Measurements from ENCODE around the gene P2RY8. TPM values are rescaled to one million over a fixed set of nuclear protein-coding genes. Genes with fewer than 3 reads are reported as not detected.

Gene P2RY8
- total RNA-seq, 3 donors from 2014 or later, result 14.4 to 22.2 (median 18.4) TPM

DNA sequence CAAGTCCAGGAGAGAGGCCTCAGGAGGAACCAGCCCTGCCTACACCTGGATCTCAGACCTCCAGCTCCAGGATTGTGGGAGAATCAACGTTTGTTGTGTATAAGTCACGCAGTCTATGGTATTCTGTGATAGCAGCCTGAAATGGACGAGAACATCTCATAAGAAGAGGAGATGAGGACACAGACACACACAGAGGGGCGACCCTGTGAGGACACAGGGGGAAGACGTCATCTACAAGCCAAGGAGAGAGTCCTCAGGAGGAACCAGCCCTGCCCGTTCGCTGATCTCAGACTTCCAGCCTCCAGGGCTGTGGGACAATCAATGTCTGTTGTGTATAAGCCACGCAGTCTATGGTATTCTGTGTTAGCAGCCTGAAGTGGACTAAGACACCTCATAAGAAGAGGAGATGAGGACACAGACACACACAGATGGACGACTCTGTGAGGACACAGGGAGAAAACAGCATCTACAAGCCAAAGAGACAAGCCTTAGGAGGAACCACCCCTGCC, 20.3 kb downstream of the P2RY8 start:
- peaks cover 48% of the 10 kb centered on the region for H3K36me3 Mint-ChIP-seq (ENCODE audit: insufficient read depth)
- peaks cover 7% of the 10 kb centered on the region for H3K9me3 Mint-ChIP-seq
- DNase-seq, result no peak
- ATAC-seq, result no peak
- peaks cover 55% of the 10 kb centered on the region for H3K4me1 Mint-ChIP-seq (ENCODE audit: low read depth)
- H3K27me3 Mint-ChIP-seq (ENCODE audit: low read depth), result no peaks in the 10 kb centered on the region
- H3K4me3 Mint-ChIP-seq, result no peak overlapping the region

GRCh38 chrX:1511829-1512228, 25.2 kb downstream of the P2RY8 start:
- Mint-ChIP-seq H3K4me3 (no peak overlapping the region), H3K36me3 (ENCODE audit: insufficient read depth) (peaks cover 36% of the 10 kb centered on the region), H3K9me3 (peaks cover 7% of the 10 kb centered on the region), H3K4me1 (ENCODE audit: low read depth) (peaks cover 19% of the 10 kb centered on the region), H3K27me3 (ENCODE audit: low read depth) (no peaks in the 10 kb centered on the region)
- no peak for DNase-seq
- ATAC-seq, result no peak

DNA sequence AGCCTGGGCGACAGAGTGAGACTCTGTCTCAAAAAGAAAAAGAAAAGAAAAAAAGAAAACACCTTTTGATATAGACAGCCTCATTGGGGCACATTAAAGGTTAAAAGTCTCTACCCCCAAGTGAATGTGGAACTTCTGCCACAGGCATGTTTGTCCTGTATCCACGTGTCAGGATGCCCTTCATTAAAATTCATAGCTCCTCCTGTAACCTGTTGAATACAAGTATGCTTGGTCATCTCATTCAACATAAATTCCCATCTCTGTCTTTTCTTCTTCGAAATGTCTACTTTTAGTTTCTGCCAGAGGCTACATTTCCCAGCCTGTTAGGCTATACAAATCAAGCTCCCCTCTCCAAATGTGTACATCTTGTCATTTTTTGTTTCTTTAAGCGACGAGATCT, 25.8 kb downstream of the P2RY8 start:
- Mint-ChIP-seq H3K27me3 (ENCODE audit: low read depth) (no peaks in the 10 kb centered on the region), H3K9me3 (peaks cover 7% of the 10 kb centered on the region), H3K4me3 (no peak overlapping the region), H3K36me3 (ENCODE audit: insufficient read depth) (peaks cover 30% of the 10 kb centered on the region), H3K4me1 (ENCODE audit: low read depth) (peaks cover 15% of the 10 kb centered on the region)
- ATAC-seq (no peak), DNase-seq (no peak)

DNA sequence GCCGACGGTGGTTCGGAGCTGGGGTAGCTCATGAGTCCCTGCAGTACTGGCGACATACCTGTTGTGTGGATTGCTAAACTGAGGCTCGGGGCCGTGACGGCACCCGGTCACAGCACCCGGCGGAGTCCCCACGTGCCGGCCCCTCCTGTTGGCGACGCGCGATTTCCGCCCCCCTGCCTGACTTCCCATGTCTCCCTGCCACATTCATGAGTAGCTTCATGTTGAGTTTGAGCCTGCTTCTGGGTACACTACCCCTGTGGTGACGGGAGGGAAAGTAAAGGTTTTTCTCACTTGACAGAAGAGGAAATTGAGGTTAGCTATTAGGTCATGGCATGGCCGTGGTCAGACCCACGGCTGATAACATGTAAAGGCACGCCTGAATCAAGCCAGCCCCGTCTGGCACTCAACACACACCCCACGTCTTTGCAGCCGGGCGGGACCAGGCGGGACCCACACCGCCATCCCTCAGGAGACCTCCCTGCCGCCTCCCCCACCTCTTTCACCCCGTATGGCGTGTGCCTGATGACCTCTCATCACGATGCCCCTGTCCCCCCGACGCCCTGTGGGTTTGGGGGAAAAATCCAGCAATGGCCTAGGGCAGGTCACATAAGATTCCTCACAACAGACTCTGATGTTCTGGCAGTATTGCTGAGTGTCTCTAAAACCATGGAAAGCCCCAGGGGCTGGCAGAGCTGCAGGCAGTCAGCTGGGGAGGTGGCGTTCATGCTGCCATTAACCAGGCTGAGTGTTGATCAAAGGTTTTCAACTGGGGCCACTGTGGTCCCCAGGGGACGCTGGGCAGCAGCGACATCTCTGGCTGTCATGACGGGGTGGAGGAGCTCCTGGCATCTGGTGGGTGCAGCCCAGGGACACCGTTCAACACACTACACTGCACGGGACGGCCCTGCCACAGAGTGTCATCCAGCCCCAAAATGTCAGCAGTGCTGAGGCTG, 29.2 kb downstream of the P2RY8 start:
- Mint-ChIP-seq H3K4me1 (ENCODE audit: low read depth) (peaks cover 31% of the 10 kb centered on the region), H3K27me3 (ENCODE audit: low read depth) (no peaks in the 10 kb centered on the region), H3K36me3 (ENCODE audit: insufficient read depth) (peaks cover 19% of the 10 kb centered on the region), H3K4me3 (peak overlapping the region; percentile 2), H3K9me3 (no peaks in the 10 kb centered on the region)
- peak; percentile 45 to 62 for ATAC-seq
- no peak for DNase-seq

DNA sequence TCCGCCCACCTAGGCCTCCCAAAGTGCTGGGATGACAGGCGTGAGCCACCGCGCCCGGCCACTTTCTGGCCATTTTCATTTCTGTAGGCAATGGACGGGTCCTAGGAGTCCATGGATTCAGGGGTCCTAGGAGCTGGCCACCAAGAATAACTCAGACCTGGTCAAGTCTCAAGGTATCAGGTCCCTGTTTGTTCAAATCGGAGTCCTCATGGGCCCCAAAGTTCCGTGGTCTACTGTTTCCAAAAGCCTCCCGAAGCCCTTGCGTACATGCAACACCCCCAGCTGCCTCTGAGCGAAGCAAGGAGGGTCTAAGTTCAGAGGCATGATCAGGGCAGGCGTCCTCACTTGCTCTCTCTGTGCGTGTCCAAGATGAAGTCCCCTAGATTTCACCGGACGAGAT, 30.1 kb downstream of the P2RY8 start:
- DNase-seq (no peak), ATAC-seq (no peak)
- no peaks in the 10 kb centered on the region for H3K9me3 Mint-ChIP-seq
- peaks cover 14% of the 10 kb centered on the region for H3K36me3 Mint-ChIP-seq (ENCODE audit: insufficient read depth)
- H3K4me1 Mint-ChIP-seq (ENCODE audit: low read depth), result peaks cover 40% of the 10 kb centered on the region
- H3K4me3 Mint-ChIP-seq, result no peak overlapping the region
- H3K27me3 Mint-ChIP-seq (ENCODE audit: low read depth), result no peaks in the 10 kb centered on the region

DNA sequence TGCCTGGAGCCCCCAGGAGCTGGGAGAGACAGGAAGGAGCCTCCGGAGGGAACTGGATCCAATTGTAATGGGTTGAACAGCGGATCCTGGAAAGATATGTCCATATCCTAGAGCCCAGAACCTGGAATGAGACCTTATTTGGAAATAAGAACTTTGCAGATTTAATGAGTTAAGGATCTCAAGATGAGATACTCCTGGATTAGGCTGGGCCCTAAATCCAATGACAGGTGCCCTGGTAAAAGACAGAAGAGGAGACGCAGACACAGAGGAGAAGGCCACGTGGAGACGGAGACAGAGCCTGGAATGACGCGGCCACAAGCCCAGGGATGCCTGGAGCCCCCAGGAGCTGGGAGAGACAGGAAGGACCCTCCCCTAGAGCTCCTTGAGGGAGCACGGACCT, 34.1 kb downstream of the P2RY8 start:
- Mint-ChIP-seq H3K36me3 (ENCODE audit: insufficient read depth) (peaks cover 4% of the 10 kb centered on the region), H3K4me1 (ENCODE audit: low read depth) (peaks cover 36% of the 10 kb centered on the region), H3K9me3 (no peaks in the 10 kb centered on the region), H3K4me3 (no peak overlapping the region), H3K27me3 (ENCODE audit: low read depth) (no peaks in the 10 kb centered on the region)
- DNase-seq (no peak), ATAC-seq (no peak)

DNA sequence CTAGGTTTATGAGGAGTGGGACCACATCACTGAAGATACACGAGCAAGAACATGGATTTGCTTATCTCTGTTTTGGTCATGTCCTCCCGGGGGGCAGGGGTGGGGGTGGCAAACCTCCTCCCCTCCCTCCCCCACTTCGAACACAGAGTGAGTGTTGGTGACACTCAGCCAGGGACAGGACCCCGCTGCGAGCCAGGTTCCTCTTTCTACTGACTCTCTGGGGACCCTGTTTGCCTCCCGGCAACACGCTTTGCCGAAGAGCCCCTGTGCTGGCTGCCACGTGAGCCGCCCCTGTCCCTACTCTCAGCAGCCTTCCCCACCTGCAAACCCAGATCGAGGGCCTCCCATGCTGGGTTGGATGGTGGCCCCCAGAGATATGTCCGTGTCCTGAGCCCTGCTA, 34.7 kb downstream of the P2RY8 start:
- H3K36me3 Mint-ChIP-seq (ENCODE audit: insufficient read depth), result peaks cover 6% of the 10 kb centered on the region
- DNase-seq (no peak), ATAC-seq (peak in 1 of 2 donors; percentile 19)

DNA sequence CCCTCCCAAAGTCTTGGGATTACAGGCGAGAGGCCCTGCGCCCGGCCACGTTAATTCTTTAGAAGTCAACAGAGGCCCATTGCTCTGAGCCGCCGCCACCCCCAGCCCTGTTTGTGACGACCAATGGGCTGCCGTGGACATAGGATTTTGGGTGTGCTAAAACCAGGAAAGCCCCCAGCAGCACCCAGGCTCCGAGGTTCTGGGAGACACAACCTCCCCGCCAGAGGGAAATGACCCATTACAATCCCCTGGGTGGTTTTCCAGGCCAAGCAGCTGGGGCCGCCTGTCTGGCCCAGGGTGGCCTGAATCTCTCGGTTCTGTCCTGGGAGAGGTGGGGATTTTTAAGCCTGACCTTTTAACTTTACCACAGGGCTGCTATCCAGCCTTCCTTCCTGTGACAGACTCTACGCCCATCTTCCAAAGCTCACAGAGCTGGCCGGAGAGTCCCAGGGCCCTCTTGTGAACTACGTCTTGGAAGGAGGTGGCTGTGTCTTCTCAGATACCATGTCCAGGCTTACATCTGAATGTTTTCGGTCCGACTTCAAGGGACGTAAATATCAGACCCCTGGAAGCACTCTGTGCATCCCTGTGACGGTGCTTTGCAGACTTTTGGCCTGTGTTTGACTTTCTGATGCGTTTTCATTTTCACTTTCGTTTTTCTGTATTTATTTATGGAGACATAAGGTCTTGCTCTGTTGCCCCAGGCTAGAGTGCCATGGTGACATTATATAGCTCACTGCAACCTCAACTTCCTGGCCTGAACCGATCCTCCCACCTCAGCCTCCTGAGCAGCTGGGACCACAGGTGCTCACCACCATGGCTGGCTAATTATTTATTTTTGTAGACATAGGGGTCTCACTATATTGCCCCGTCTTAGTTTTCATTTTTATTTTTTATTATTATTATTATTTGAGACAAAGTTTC, 36.0 kb downstream of the P2RY8 start:
- no peak for DNase-seq
- no peaks in the 10 kb centered on the region for H3K9me3 Mint-ChIP-seq
- peak overlapping the region; percentile 43 for H3K4me3 Mint-ChIP-seq
- peaks cover 36% of the 10 kb centered on the region for H3K4me1 Mint-ChIP-seq (ENCODE audit: low read depth)
- no peaks in the 10 kb centered on the region for H3K27me3 Mint-ChIP-seq (ENCODE audit: low read depth)
- ATAC-seq, result peak; percentile 70 to 71
- H3K36me3 Mint-ChIP-seq (ENCODE audit: insufficient read depth), result peaks cover 9% of the 10 kb centered on the region

More for the DNA sequence above, 34.7 kb downstream of the P2RY8 start:
- no peaks in the 10 kb centered on the region for H3K9me3 Mint-ChIP-seq
- no peaks in the 10 kb centered on the region for H3K27me3 Mint-ChIP-seq (ENCODE audit: low read depth)
- no peak overlapping the region for H3K4me3 Mint-ChIP-seq
- H3K4me1 Mint-ChIP-seq (ENCODE audit: low read depth), result peaks cover 36% of the 10 kb centered on the region

GRCh38 chrX:1496076-1496475, 40.9 kb downstream of the P2RY8 start:
- Mint-ChIP-seq H3K36me3 (ENCODE audit: insufficient read depth) (peaks cover 21% of the 10 kb centered on the region), H3K27me3 (ENCODE audit: low read depth) (no peaks in the 10 kb centered on the region), H3K4me3 (no peak overlapping the region), H3K9me3 (no peaks in the 10 kb centered on the region), H3K4me1 (ENCODE audit: low read depth) (peaks cover 26% of the 10 kb centered on the region)
- DNase-seq (no peak), ATAC-seq (no peak)

GRCh38 chrX:1493877-1494510, 43.0 kb downstream of the P2RY8 start:
- DNase-seq, result no peak
- Mint-ChIP-seq H3K4me3 (no peak overlapping the region), H3K4me1 (ENCODE audit: low read depth) (peaks cover 23% of the 10 kb centered on the region), H3K36me3 (ENCODE audit: insufficient read depth) (peaks cover 26% of the 10 kb centered on the region), H3K27me3 (ENCODE audit: low read depth) (no peaks in the 10 kb centered on the region), H3K9me3 (no peaks in the 10 kb centered on the region)
- peak; percentile 30 to 37 for ATAC-seq

GRCh38 chrX:1493412-1493811, 43.6 kb downstream of the P2RY8 start:
- no peak for DNase-seq
- ATAC-seq, result no peak

DNA sequence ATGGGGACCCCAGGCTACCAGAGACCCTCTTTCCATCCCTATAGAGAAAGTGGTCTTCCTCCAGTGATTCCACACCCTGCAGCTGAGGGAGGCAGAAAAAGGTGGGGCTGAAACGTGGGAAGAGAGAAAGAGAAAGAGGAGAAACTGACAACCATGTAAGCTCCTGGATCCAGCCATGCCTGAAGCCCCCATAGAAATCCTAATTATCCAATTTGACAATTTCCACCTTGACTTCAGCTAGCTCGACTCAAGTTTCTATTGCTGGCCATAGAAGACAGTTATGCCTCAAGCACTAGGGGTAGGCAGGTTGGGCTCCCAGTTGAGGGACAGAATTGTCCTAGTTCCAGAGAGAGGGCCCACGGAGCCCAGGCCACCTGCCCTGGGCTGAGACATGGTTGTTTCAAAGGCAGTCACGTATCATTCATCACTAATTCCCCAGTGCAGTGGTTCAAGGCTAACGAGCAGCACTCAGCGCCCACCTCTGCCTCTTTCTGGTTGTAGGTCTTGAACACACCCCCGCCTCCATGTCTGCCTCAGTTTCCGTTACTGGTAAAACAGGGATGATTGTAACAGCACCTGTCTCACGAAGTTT, 44.5 kb downstream of the P2RY8 start:
- peak in 1 of 2 donors; percentile 15 for ATAC-seq
- Mint-ChIP-seq H3K4me3 (no peak overlapping the region), H3K9me3 (no peaks in the 10 kb centered on the region), H3K36me3 (ENCODE audit: insufficient read depth) (peaks cover 25% of the 10 kb centered on the region), H3K4me1 (ENCODE audit: low read depth) (peaks cover 23% of the 10 kb centered on the region), H3K27me3 (ENCODE audit: low read depth) (no peaks in the 10 kb centered on the region)
- DNase-seq, result no peak

More at GRCh38 chrX:1493412-1493811, 43.6 kb downstream of the P2RY8 start:
- Mint-ChIP-seq H3K36me3 (ENCODE audit: insufficient read depth) (peaks cover 27% of the 10 kb centered on the region), H3K9me3 (no peaks in the 10 kb centered on the region), H3K27me3 (ENCODE audit: low read depth) (no peaks in the 10 kb centered on the region), H3K4me3 (no peak overlapping the region), H3K4me1 (ENCODE audit: low read depth) (peaks cover 23% of the 10 kb centered on the region)

DNA sequence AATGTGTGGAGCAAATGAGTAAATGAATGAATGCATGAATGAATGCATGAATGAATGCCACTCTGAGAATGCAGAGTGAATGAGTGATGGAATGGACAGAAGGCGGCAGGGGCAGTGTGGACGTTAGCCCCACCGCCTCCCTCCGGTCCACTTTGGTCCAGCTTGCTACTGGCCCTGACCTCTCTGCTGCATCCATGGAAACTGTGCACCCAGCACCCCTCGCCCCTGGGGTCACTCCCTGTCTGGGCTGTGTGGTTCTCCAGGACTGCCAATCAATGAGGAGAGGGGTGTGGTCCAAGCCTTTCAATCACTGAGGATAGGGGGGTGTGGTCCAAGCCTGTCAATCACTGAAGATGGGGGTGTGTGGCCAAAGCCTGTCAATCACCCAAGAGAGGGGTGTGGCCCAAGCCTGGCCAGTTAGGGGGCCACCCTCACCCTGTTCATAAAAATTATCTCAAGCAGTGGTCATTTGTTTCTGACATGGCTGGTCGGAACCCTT, 45.1 kb downstream of the P2RY8 start:
- Mint-ChIP-seq H3K4me3 (no peak overlapping the region), H3K9me3 (no peaks in the 10 kb centered on the region), H3K36me3 (ENCODE audit: insufficient read depth) (peaks cover 32% of the 10 kb centered on the region), H3K27me3 (ENCODE audit: low read depth) (no peaks in the 10 kb centered on the region), H3K4me1 (ENCODE audit: low read depth) (peaks cover 27% of the 10 kb centered on the region)
- ATAC-seq (peak; percentile 70 to 82), DNase-seq (no peak)
